Memory B cell (primary cell): ENCODE data around the gene EXOC7.

Experiments used
- ATAC-seq: fragments of 150-1000 bp; cut with Tn5 transposase; 2 replicates; pipeline ENCODE4 v1.10.0; 2021; ENCODE audit warnings: low read depth, mild to moderate bottlenecking, moderate library complexity
- DNase-seq, 2 donors: peaks; one replicate each; pipeline ENCODE4 v3.0.0; 2022; ENCODE audit warnings: low spot score in 2 of 2
- H3K27ac Mint-ChIP-seq: one replicate; pipeline ENCODE4 v1.8.0; 2022; ENCODE audit warnings: mild to moderate bottlenecking, moderate library complexity, mixed read lengths
- H3K27me3 Mint-ChIP-seq: one replicate; pipeline ENCODE4 v1.8.0; 2022; ENCODE audit warnings: mixed read lengths
- H3K36me3 Mint-ChIP-seq: one replicate; pipeline ENCODE4 v1.8.0; 2022; ENCODE audit warnings: mild to moderate bottlenecking, mixed read lengths
- H3K4me1 Mint-ChIP-seq: one replicate; pipeline ENCODE4 v1.8.0; 2022; ENCODE audit warnings: mixed read lengths
- H3K4me3 Mint-ChIP-seq: one replicate; pipeline ENCODE4 v1.8.0; 2022; ENCODE audit warnings: mild to moderate bottlenecking, moderate library complexity, mixed read lengths
- H3K9me3 Mint-ChIP-seq: one replicate; pipeline ENCODE4 v1.8.0; 2022; ENCODE audit warnings: mixed read lengths

EXOC7 gene

GRCh38 chr17:76119409-76120371, 16.1 kb upstream of the EXOC7 start:
- H3K36me3 Mint-ChIP-seq = no peaks in the 10 kb centered on the region

GRCh38 chr17:76115138-76115754, 11.7 kb upstream of the EXOC7 start:
- peaks cover 2% of the 10 kb centered on the region for H3K36me3 Mint-ChIP-seq
- no peaks in the 10 kb centered on the region for H3K4me1 Mint-ChIP-seq
- no peak overlapping the region for H3K27ac Mint-ChIP-seq
- no peaks in the 10 kb centered on the region for H3K9me3 Mint-ChIP-seq
- no peak overlapping the region for H3K4me3 Mint-ChIP-seq
- H3K27me3 Mint-ChIP-seq = peaks cover 2% of the 10 kb centered on the region
- ATAC-seq (no peak), DNase-seq (no peak)

More at GRCh38 chr17:76119409-76120371, 16.1 kb upstream of the EXOC7 start:
- DNase-seq (no peak), ATAC-seq (no peak)
- no peak overlapping the region for H3K4me3 Mint-ChIP-seq
- peaks cover 2% of the 10 kb centered on the region for H3K27me3 Mint-ChIP-seq
- no peak overlapping the region for H3K27ac Mint-ChIP-seq
- no peaks in the 10 kb centered on the region for H3K9me3 Mint-ChIP-seq
- H3K4me1 Mint-ChIP-seq = peaks cover 14% of the 10 kb centered on the region

- Mint-ChIP-seq H3K9me3 (no peaks in the 10 kb centered on the region), H3K4me1 (no peaks in the 10 kb centered on the region), H3K27me3 (no peaks in the 10 kb centered on the region), H3K27ac (no peak overlapping the region), H3K36me3 (peaks cover 2% of the 10 kb centered on the region), H3K4me3 (no peak overlapping the region)
- DNase-seq (no peak), ATAC-seq (no peak)
These were observed 8.4 kb upstream of the EXOC7 start for GRCh38 chr17:76111956-76112355.

- DNase-seq = no peak
- no peaks in the 10 kb centered on the region for H3K27me3 Mint-ChIP-seq
These were observed 3.9 kb upstream of the EXOC7 start for GRCh38 chr17:76107509-76107908.

GRCh38 chr17:76106703-76107102, 3.1 kb upstream of the EXOC7 start:
- Mint-ChIP-seq H3K36me3 (no peaks in the 10 kb centered on the region), H3K9me3 (no peaks in the 10 kb centered on the region), H3K4me3 (no peak overlapping the region), H3K27ac (no peak overlapping the region), H3K4me1 (peaks cover 9% of the 10 kb centered on the region), H3K27me3 (no peaks in the 10 kb centered on the region)
- no peak for ATAC-seq
- no peak for DNase-seq

More at GRCh38 chr17:76107509-76107908, 3.9 kb upstream of the EXOC7 start:
- Mint-ChIP-seq H3K4me3 (no peak overlapping the region), H3K36me3 (no peaks in the 10 kb centered on the region), H3K4me1 (peaks cover 9% of the 10 kb centered on the region), H3K9me3 (no peaks in the 10 kb centered on the region), H3K27ac (no peak overlapping the region)
- ATAC-seq = no peak

GRCh38 chr17:76104896-76105231, 1.3 kb upstream of the EXOC7 start:
- peaks cover 15% of the 10 kb centered on the region for H3K4me1 Mint-ChIP-seq
- peak overlapping the region; percentile 60 for H3K4me3 Mint-ChIP-seq
- DNase-seq (no peak), ATAC-seq (no peak)
- H3K9me3 Mint-ChIP-seq = no peaks in the 10 kb centered on the region
- peaks cover 9% of the 10 kb centered on the region for H3K36me3 Mint-ChIP-seq
- H3K27me3 Mint-ChIP-seq = no peaks in the 10 kb centered on the region
- no peak overlapping the region for H3K27ac Mint-ChIP-seq

GRCh38 chr17:76104140-76104895, 731 bp upstream of the EXOC7 start:
- ATAC-seq (no peak), DNase-seq (peak in 1 of 2 donors; percentile 20)
- Mint-ChIP-seq H3K4me3 (peak overlapping the region; percentile 95), H3K27ac (peak overlapping the region; percentile 96), H3K27me3 (no peaks in the 10 kb centered on the region), H3K9me3 (no peaks in the 10 kb centered on the region), H3K4me1 (peaks cover 15% of the 10 kb centered on the region), H3K36me3 (peaks cover 11% of the 10 kb centered on the region)

GRCh38 chr17:76102944-76103273, 678 bp downstream of the EXOC7 start:
- H3K36me3 Mint-ChIP-seq = peaks cover 15% of the 10 kb centered on the region
- peak overlapping the region; percentile 95 for H3K4me3 Mint-ChIP-seq
- ATAC-seq (no peak), DNase-seq (no peak)
- H3K27me3 Mint-ChIP-seq = no peaks in the 10 kb centered on the region
- H3K27ac Mint-ChIP-seq = peak overlapping the region; percentile 96
- H3K4me1 Mint-ChIP-seq = peaks cover 15% of the 10 kb centered on the region
- no peaks in the 10 kb centered on the region for H3K9me3 Mint-ChIP-seq

- Mint-ChIP-seq H3K36me3 (peaks cover 28% of the 10 kb centered on the region), H3K9me3 (no peaks in the 10 kb centered on the region), H3K27ac (no peak overlapping the region), H3K27me3 (no peaks in the 10 kb centered on the region), H3K4me1 (peaks cover 7% of the 10 kb centered on the region), H3K4me3 (no peak overlapping the region)
- ATAC-seq (no peak), DNase-seq (no peak)
These were observed 5.8 kb downstream of the EXOC7 start for GRCh38 chr17:76097716-76098295.

- Mint-ChIP-seq H3K27ac (no peak overlapping the region), H3K4me3 (no peak overlapping the region), H3K4me1 (peaks cover 5% of the 10 kb centered on the region), H3K9me3 (no peaks in the 10 kb centered on the region), H3K36me3 (peaks cover 29% of the 10 kb centered on the region), H3K27me3 (no peaks in the 10 kb centered on the region)
- DNase-seq (no peak), ATAC-seq (no peak)
These were observed 7.6 kb downstream of the EXOC7 start for GRCh38 chr17:76095943-76096342.

GRCh38 chr17:76094046-76094445, 9.5 kb downstream of the EXOC7 start:
- no peaks in the 10 kb centered on the region for H3K27me3 Mint-ChIP-seq
- H3K9me3 Mint-ChIP-seq = no peaks in the 10 kb centered on the region
- H3K27ac Mint-ChIP-seq = no peak overlapping the region
- peaks cover 3% of the 10 kb centered on the region for H3K4me1 Mint-ChIP-seq
- no peak for ATAC-seq
- H3K36me3 Mint-ChIP-seq = peaks cover 26% of the 10 kb centered on the region
- H3K4me3 Mint-ChIP-seq = no peak overlapping the region
- DNase-seq = no peak

- no peak for DNase-seq
- peaks cover 27% of the 10 kb centered on the region for H3K36me3 Mint-ChIP-seq
- peaks cover 3% of the 10 kb centered on the region for H3K4me1 Mint-ChIP-seq
- H3K9me3 Mint-ChIP-seq = no peaks in the 10 kb centered on the region
- no peaks in the 10 kb centered on the region for H3K27me3 Mint-ChIP-seq
- H3K27ac Mint-ChIP-seq = no peak overlapping the region
- no peak overlapping the region for H3K4me3 Mint-ChIP-seq
- ATAC-seq = no peak
These were observed 10.8 kb downstream of the EXOC7 start for GRCh38 chr17:76092526-76093413.
